Sigmoid colon (tissue), 4 donors: ENCODE results near the gene HECTD1.

Source experiments
- POLR2A ChIP-seq, 2 donors: fragments of 450-650 bp; IDR thresholded peaks; one replicate each; pipeline ENCODE4 v1.6.1; 2016; ENCODE audit warnings: antibody characterized with exemption in 2 of 2, mild to moderate bottlenecking in 2 of 2, moderate library complexity in 2 of 2
- POLR2AphosphoS5 ChIP-seq, 4 donors: sonication (generic); formaldehyde crosslinking; IDR thresholded peaks; one replicate each; pipeline ENCODE4 v1.6.1; 2017; ENCODE audit warnings: antibody characterized with exemption in 4 of 4
- TF ChIP-seq, protein P1 (sequence below), 4 experiments: fragments of 450-650 bp in 3 of 4; fragments of 200-600 bp in 1 of 4; IDR thresholded peaks; one replicate each; pipeline ENCODE4 v1.5.1; 2016 to 2019; ENCODE audit warnings: antibody characterized with exemption in 4 of 4, mild to moderate bottlenecking in 3 of 4, moderate library complexity in 2 of 4

DNA sequence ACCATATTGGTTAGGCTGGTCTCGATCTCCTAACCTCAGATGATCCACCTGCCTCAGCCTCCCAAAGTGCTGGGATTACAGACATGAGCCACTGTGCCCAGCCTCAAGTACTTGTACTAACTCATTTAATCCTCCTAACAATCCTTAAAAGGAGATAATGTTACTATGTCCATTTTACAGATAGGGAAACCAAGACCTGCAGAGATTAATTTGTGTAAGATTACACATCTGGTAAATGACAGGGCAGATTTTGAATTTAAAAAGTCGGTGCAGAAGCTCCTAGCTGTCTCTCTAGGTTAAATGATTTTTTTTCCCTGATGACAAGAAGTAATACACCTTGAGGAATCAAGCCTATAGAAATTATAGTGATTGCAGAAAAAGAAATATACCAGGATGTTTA is 13.7 kb upstream of the HECTD1 start:
- TF ChIP-seq, protein P1, sequence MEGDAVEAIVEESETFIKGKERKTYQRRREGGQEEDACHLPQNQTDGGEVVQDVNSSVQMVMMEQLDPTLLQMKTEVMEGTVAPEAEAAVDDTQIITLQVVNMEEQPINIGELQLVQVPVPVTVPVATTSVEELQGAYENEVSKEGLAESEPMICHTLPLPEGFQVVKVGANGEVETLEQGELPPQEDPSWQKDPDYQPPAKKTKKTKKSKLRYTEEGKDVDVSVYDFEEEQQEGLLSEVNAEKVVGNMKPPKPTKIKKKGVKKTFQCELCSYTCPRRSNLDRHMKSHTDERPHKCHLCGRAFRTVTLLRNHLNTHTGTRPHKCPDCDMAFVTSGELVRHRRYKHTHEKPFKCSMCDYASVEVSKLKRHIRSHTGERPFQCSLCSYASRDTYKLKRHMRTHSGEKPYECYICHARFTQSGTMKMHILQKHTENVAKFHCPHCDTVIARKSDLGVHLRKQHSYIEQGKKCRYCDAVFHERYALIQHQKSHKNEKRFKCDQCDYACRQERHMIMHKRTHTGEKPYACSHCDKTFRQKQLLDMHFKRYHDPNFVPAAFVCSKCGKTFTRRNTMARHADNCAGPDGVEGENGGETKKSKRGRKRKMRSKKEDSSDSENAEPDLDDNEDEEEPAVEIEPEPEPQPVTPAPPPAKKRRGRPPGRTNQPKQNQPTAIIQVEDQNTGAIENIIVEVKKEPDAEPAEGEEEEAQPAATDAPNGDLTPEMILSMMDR (IDR thresholded peaks at IDR 0.05), result no peak
- TF ChIP-seq POLR2A (IDR thresholded peaks at IDR 0.05) (no peak), POLR2AphosphoS5 (IDR thresholded peaks at IDR 0.05) (no peak)
